Hepatic stellate cell (primary cell): ENCODE results near the gene CEACAM18.
"Not testable (repeated sequence)": the region's sequence is repeated elsewhere in the genome, so short reads cannot be mapped to it uniquely, and the experiment has no call there.

Experiments
- DNase-seq: peaks from one replicate; pipeline ENCODE4 v3.0.0; 2011; ENCODE audit warnings: low spot score

CEACAM18 gene

GRCh38 chr19:51461723-51462161 lies 16.6 kb upstream of the CEACAM18 start:
- no peak for DNase-seq

GRCh38 chr19:51462276-51462675 lies 16.1 kb upstream of the CEACAM18 start:
- no peak for DNase-seq

- DNase-seq, result no peak
Measured at GRCh38 chr19:51462681-51463080, 15.7 kb upstream of the CEACAM18 start.

GRCh38 chr19:51463976-51464581 lies 14.3 kb upstream of the CEACAM18 start:
- not testable (repeated sequence) for DNase-seq

- no peak for DNase-seq
Measured at GRCh38 chr19:51466723-51467122, 11.6 kb upstream of the CEACAM18 start.

- no peak for DNase-seq
Measured at GRCh38 chr19:51467864-51468544, 10.3 kb upstream of the CEACAM18 start.

GRCh38 chr19:51468545-51468920 lies 9.8 kb upstream of the CEACAM18 start:
- DNase-seq, result no peak

GRCh38 chr19:51469162-51469561 lies 9.2 kb upstream of the CEACAM18 start:
- DNase-seq, result no peak

- no peak for DNase-seq
Measured at GRCh38 chr19:51469629-51470028, 8.7 kb upstream of the CEACAM18 start.

- DNase-seq, result no peak
Measured at GRCh38 chr19:51470966-51471365, 7.4 kb upstream of the CEACAM18 start.

GRCh38 chr19:51471527-51471926 lies 6.8 kb upstream of the CEACAM18 start:
- DNase-seq, result no peak

- no peak for DNase-seq
Measured at GRCh38 chr19:51472607-51473006, 5.7 kb upstream of the CEACAM18 start.

GRCh38 chr19:51473009-51473707 lies 5.2 kb upstream of the CEACAM18 start:
- peak; percentile 77 for DNase-seq

- DNase-seq, result no peak
Measured at GRCh38 chr19:51476164-51476563, 2.2 kb upstream of the CEACAM18 start.

- DNase-seq, result no peak
Measured at GRCh38 chr19:51477344-51477743, 995 bp upstream of the CEACAM18 start.

- DNase-seq, result no peak
Measured at GRCh38 chr19:51479531-51480331, 1.4 kb downstream of the CEACAM18 start.

- no peak for DNase-seq
Measured at GRCh38 chr19:51480590-51480989, 2.3 kb downstream of the CEACAM18 start.

GRCh38 chr19:51485960-51486660 lies 7.8 kb downstream of the CEACAM18 start:
- no peak for DNase-seq

- no peak for DNase-seq
Measured at GRCh38 chr19:51488491-51488890, 10.2 kb downstream of the CEACAM18 start.

- no peak for DNase-seq
Measured at GRCh38 chr19:51489113-51489512, 10.8 kb downstream of the CEACAM18 start.

GRCh38 chr19:51490676-51491075 lies 12.3 kb downstream of the CEACAM18 start:
- DNase-seq, result no peak

- no peak for DNase-seq
Measured at GRCh38 chr19:51491586-51491985, 13.2 kb downstream of the CEACAM18 start.
